NCI-H2081 treated with DMSO at 0.1 percent for 48 hours (cell line): ENCODE data around the gene ASL.
"Not testable (repeated sequence)": the region's sequence is repeated elsewhere in the genome, so short reads cannot be mapped to it uniquely, and the experiment has no call there.

ENCODE experiments used
- DNase-seq: peaks from one replicate; lab custom pipeline; 2025; lab: John Stamatoyannopoulos, UW

ASL gene

GRCh38 chr7:66076462-66077329 is 1.1 kb downstream of the ASL start:
- DNase-seq, result no peak

- no peak for DNase-seq
These were observed 2.4 kb downstream of the ASL start for GRCh38 chr7:66078067-66078466.

GRCh38 chr7:66082083-66082482 is 6.5 kb downstream of the ASL start:
- no peak for DNase-seq

GRCh38 chr7:66082886-66083415 is 7.3 kb downstream of the ASL start:
- DNase-seq, result no peak

- no peak for DNase-seq
These were observed 8.1 kb downstream of the ASL start for GRCh38 chr7:66083677-66084076.

GRCh38 chr7:66088861-66089838 is 13.5 kb downstream of the ASL start:
- DNase-seq, result no peak

- DNase-seq, result no peak
These were observed 17.0 kb downstream of the ASL start for GRCh38 chr7:66092654-66093053.

- no peak for DNase-seq
These were observed 19.4 kb downstream of the ASL start for GRCh38 chr7:66095010-66095409.

GRCh38 chr7:66099232-66099550 is 23.6 kb downstream of the ASL start:
- DNase-seq, result no peak

- no peak for DNase-seq
These were observed 24.2 kb downstream of the ASL start for GRCh38 chr7:66099551-66100407.

GRCh38 chr7:66100408-66101050 is 24.9 kb downstream of the ASL start:
- DNase-seq, result no peak

- DNase-seq, result not testable (repeated sequence)
These were observed 26.5 kb downstream of the ASL start for GRCh38 chr7:66102168-66102567.

GRCh38 chr7:66103994-66104393 is 28.4 kb downstream of the ASL start:
- not testable (repeated sequence) for DNase-seq

GRCh38 chr7:66105263-66105748 is 29.7 kb downstream of the ASL start:
- no peak for DNase-seq

GRCh38 chr7:66108410-66108809 is 32.8 kb downstream of the ASL start:
- not testable (repeated sequence) for DNase-seq

- no peak for DNase-seq
These were observed 35.2 kb downstream of the ASL start for GRCh38 chr7:66110856-66111255.

- DNase-seq, result no peak
These were observed 39.4 kb downstream of the ASL start, which contains the start of gene CRCP for GRCh38 chr7:66114743-66115649. Gene CRCP, plus strand, starts transcription at chr7:66114847. Its CDS starts 116 bp downstream, at chr7:66114963.

- not testable (repeated sequence) for DNase-seq
These were observed 41.2 kb downstream of the ASL start for GRCh38 chr7:66116680-66117420.

- no peak for DNase-seq
These were observed 43.0 kb downstream of the ASL start for GRCh38 chr7:66118603-66119002.
